Measurements from ENCODE around the gene DCAF11. TPM values are rescaled to one million over a fixed set of nuclear protein-coding genes. Genes with fewer than 3 reads are reported as not detected.

Gene DCAF11
- total RNA-seq, 1 donor from 2014 or later, result 112 TPM

DNA sequence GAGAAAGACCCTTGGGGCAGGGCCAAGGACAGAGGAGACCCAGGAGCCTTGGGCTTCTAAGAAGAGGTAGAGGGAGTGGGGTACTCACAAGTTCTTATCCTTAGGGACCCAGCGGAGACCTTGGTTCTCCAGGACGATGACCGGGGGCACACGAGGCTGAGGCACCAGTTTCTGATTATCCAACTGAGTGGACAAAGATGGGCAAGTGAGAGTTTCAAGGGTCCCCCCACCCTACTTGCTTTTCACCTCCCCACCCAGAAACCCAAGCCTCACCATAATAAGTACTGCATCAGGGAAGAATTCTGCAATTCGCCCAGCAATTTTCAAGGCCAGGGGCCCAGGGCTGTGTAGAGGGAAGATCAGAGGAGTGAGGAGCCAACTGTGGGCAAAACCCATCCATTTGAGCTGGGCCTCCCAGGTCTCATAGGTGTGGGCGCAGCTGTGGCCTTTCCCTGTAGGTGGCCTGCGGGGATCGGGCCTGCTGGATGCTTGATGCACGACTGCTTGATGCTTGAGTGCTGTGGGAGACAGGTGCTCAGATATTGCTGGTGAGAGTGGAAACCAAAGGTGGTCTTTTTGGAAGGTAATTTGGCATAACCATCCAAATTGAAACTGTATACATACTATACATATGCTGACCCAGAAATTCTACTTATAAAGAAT lies 24.8 kb downstream of the DCAF11 start:
- no peak for DNase-seq (ENCODE audit: low read depth)

DNA sequence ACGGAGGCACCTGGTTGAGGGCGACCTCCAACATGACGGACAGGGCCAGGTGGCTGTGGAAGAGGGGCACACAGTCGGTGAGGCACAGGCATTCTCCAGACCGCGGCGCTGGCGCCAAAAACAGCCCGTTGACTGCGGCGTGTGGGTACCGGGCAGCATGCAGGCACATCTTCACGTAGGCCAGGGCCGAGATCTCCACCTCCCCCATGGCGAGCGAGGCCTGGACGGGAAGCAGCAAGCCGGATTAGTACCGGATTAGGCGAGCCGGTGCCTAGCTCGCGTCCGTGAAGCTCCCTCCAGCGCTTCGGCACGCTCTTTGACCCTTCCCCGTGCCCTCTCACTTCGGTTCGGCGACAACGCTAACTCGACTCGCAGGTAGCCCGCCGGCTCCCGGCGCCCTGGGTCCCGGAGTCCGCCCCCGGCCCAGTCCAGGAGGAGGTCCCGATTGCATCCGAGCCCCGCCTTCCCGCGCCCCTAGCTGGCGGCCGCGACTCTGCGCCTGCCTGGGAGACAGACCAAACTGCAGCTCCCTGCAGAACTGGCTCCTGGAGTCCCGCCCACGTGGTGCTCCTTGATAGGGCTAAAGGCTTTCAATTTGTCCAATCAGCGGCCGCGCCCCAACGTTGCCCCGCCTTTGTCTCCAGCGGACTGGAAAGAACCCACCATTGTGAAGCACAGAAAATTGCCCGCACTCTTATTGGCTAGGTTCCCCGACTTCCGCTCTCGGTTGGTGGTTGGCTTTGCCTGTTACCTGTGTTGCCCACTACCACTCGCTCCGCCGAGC lies 26.7 kb downstream of the DCAF11 start, which contains the start of gene EMC9:
Gene EMC9, minus strand, starts transcription at position 495 of the 784 bp plus-strand sequence. Its CDS starts 287 bp downstream, at position 208.
- peak; percentile 98 for DNase-seq (ENCODE audit: low read depth)

DNA sequence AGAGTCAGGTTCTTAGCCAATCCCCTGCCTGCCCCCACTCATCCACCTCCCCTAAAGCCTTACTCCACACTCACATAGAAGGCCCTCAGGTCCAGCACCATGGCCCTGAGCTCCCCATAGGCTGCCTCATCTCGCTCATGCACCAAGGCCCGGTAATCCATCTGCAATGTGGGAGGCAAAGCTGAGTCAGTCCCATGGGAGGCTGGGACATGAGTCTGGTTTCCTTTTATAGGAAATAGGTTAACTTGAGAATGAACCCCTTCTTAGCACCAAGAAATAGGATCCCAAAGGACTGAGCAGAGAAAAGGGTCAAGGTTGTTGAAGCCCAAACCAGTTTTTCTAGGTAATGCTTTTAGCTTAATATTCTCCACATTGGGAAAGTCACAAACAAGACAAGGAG lies 28.9 kb downstream of the DCAF11 start:
- no peak for DNase-seq (ENCODE audit: low read depth)

DNA sequence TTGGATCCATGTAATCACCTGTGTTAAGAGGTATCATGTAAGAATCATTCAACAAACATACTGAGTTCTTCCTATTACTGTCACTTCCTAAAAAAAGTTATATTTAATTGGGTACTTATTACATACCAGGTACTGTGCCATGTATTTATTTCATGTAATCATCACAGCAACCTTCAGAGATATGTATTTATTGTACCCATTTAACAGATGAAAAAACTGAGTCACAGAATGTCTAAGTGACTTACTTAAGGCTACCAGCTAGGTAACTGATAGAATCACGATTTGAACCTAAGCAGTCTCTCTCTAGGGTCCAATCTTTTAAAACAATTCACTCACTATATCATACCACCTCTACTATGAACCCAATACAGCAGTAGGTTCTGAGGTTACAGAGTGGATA lies 29.9 kb downstream of the DCAF11 start:
- DNase-seq (ENCODE audit: low read depth), result no peak

DNA sequence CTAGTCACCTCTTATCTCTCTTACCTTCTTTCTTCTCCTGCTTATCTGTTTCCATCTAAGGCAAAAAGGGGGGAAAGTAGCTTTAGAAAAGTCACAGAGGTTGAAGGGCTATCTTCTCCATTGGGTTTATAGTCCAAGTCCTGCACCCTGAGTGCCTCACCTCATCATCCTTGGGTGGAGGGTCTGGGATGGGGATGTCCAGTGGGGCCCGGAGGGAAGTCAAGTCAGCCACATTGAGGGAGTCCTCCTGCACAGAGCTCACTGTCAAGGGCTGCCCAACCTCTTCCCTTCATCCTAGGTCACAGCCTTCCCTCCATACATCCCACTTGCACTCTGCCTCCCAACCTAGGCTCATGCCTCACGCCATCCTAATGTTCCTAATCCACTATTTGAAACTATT lies 30.6 kb downstream of the DCAF11 start:
- DNase-seq (ENCODE audit: low read depth), result no peak

DNA sequence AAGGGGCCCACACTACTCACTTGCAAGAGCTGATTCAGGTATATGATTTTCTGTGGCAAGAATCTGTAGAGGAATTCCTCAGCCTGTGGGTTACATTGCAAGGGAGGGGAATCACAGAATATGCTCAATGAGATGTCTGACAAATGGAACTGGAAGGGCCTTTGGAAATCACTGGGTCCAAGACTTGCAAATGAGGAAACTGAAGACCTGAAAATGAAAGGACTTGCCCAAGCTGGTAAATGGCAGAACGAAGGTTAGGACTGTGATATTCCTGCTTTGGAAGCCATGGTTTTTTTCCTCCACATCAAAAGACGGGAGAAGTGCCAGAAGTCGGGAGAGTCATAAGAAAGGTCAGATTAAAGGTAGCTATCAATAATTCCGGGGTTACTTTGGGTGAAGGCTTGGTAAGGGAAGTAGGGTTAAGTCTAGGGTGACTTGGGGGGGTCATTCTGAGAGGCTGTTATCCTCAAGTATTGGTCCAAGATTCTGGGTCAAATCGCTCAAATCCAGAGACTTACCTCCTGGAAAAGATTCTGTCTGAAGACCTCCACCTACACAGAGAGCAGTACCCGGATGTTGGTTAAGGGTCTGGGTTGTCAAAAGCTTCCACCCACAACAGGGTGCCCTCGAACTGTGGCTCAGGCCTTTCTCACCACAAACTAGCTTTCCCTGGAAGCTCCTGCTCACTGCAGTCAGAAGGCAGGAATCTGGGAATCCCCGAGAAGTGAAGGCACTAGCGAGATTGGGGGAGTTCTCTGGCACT lies 31.3 kb downstream of the DCAF11 start:
- DNase-seq (ENCODE audit: low read depth), result peak; percentile 76

DNA sequence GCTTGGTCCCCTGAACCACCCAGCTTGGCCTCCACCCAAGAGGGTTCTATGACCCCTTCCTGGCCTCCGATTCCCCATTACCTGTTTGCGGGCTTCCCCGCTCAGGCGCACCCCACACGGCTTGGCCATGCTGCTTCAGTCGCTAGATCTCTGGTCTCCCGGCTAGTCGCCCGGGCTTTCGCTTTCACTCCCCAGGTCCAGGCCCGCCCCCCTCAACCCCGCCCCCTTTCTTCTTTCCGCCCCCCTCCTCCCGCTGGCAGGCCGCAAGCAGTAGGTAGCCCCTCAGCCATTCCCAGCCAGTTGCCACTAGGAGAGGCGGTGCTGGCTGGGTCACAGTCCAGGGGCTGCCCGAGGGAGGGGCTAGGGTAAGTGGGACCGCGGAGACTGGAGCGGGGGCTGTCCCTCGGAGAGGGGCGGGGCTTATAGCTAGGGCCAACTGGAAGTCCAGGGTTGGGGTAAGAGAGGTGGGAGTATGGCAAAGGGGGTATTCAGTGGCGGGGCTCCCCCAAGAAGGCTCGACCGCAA lies 31.9 kb downstream of the DCAF11 start, which contains the start of gene PSME2:
Gene PSME2, minus strand, starts transcription at position 158 of the 525 bp plus-strand sequence. Its CDS starts 29 bp downstream, at position 129.
- peak; percentile 94 for DNase-seq (ENCODE audit: low read depth)

DNA sequence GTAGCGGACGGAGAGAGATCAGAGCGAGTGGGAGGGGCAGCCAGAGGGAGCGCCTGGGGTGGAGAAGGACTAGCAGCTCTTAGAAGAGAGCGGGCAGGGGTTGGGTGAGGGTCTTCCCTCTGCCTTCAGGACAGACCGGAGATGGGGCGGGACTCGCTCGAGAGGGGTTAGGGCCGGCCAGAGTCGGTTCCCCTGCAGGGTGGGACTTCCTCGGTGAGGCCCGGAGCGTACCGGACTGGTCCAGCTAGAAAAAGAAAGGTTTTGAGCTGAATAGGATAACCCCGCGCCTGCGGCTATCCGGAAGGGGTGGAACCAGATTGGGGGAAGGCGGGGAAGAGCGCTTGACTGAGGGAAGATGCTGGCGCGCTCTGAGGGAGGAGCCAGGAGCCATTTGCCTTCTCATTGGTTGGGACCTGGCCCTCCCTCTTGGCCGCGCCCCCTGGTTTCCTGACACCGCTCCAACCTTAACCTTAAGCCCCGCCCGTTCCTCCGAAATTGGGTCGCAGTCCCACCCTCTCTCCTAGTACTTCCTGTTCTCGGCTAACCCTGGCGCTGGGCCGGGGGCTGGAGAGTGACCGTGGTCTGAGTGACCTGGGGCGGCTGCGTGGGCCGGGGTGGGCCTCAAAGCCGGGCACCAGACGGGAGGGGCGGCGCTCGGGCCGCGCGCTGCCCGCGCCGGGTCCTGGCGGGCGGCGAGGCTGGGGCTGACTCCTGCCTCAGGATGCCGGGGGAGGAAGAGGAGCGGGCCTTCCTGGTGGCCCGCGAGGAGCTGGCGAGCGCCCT lies 32.6 kb downstream of the DCAF11 start, which contains the start of gene RNF31:
Gene RNF31, plus strand, starts transcription at position 521 of the 783 bp plus-strand sequence. Its CDS starts 201 bp downstream, at position 722.
- DNase-seq (ENCODE audit: low read depth), result peak; percentile 95

DNA sequence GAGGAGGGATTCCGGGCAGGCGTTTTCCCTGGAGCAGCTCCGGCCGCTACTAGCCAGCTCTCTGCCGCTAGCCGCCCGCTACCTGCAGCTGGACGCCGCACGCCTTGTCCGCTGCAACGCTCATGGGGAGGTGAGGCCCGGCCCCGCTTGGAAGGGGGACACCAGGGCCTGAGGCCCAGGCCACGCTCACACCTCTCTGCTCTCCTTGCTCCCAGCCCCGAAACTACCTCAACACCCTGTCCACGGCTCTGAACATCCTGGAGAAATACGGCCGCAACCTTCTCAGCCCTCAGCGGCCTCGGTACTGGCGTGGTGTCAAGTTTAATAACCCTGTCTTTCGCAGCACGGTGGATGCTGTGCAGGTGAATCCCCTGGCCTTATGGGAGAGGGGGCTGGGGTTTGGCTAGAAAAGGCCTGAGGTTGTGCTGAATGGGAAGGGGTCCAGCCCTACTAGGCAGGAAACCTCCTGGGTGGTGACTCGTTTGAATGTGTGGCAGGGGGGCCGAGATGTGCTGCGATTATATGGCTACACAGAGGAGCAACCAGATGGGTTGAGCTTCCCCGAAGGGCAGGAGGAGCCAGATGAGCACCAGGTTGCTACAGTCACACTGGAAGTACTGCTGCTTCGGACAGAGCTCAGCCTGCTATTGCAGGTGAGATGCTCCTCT lies 33.3 kb downstream of the DCAF11 start:
- DNase-seq (ENCODE audit: low read depth), result no peak

DNA sequence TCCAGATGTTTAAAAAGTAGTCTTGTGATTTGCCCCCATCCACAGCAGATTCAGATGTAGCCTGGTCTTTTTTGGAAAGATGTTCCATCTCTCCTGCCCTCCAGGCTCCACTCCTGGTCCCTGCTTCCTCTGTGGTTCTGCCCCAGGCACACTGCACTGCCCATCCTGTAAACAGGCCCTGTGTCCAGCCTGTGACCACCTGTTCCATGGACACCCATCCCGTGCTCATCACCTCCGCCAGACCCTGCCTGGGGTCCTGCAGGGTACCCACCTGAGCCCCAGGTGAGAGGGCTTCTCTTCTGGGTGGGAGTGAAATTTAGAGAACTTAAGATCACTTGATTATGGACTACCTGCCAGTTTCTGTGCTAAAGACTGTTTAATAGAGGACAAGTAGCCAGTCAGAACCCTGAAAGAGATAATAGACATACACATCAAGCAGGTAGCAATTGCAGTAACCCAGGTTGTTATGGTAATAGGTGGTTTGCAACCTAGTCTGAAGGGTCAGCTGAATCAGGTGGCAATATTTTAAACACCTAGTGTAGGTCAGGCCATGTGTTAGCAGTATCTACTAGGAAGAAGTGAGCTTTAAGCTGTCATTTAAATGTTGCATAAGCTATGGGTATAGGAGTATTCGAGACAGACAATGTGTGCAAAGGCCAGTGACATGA lies 34.9 kb downstream of the DCAF11 start:
- DNase-seq (ENCODE audit: low read depth), result no peak

DNA sequence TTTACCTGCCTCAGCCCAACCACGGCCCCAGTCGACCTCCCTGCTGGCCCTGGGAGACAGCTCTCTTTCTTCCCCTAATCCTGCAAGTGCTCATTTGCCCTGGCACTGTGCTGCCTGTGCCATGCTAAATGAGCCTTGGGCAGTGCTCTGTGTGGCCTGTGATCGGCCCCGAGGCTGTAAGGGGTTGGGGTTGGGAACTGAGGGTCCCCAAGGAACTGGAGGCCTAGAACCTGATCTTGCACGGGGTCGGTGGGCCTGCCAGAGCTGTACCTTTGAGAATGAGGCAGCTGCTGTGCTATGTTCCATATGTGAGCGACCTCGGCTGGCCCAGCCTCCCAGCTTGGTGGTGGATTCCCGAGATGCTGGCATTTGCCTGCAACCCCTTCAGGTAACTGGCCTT lies 35.5 kb downstream of the DCAF11 start:
- no peak for DNase-seq (ENCODE audit: low read depth)

DNA sequence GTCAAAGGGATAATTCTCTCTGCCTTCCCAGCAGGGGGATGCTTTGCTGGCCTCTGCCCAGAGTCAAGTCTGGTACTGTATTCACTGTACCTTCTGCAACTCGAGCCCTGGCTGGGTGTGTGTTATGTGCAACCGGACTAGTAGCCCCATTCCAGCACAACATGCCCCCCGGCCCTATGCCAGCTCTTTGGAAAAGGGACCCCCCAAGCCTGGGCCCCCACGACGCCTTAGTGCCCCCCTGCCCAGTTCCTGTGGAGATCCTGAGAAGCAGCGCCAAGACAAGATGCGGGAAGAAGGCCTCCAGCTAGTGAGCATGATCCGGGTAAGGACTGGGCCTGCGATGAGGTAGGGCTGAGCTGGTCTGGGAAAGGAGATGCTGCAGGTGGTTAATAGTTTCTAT lies 36.0 kb downstream of the DCAF11 start:
- DNase-seq (ENCODE audit: low read depth), result no peak

DNA sequence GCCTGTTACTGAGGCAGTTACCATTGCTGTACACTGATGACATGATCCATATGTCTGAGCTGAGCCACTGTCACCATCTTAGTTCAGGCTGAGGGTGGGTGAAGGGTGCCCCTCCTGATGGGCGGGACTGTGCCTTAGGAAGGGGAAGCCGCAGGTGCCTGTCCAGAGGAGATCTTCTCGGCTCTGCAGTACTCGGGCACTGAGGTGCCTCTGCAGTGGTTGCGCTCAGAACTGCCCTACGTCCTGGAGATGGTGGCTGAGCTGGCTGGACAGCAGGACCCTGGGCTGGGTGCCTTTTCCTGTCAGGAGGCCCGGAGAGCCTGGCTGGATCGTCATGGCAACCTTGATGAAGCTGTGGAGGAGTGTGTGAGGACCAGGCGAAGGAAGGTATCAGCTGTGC lies 36.4 kb downstream of the DCAF11 start:
- no peak for DNase-seq (ENCODE audit: low read depth)

DNA sequence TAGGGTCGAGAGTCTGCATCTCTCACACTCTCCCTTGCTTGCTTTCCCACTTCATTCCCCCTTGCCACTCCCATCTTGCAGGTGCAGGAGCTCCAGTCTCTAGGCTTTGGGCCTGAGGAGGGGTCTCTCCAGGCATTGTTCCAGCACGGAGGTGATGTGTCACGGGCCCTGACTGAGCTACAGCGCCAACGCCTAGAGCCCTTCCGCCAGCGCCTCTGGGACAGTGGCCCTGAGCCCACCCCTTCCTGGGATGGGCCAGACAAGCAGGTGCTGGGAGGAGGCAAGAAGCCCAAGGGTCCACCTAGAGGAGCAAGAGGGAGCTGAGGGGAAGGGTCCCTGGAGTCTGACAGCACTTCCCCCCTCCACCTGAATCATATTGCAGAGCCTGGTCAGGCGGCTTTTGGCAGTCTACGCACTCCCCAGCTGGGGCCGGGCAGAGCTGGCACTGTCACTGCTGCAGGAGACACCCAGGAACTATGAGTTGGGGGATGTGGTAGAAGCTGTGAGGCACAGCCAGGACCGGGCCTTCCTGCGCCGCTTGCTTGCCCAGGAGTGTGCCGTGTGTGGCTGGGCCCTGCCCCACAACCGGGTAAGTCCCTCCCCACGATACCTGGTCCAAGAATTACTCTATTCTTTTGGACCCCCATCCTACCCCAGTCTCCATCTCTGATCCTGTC lies 37.0 kb downstream of the DCAF11 start:
- DNase-seq (ENCODE audit: low read depth), result no peak

DNA sequence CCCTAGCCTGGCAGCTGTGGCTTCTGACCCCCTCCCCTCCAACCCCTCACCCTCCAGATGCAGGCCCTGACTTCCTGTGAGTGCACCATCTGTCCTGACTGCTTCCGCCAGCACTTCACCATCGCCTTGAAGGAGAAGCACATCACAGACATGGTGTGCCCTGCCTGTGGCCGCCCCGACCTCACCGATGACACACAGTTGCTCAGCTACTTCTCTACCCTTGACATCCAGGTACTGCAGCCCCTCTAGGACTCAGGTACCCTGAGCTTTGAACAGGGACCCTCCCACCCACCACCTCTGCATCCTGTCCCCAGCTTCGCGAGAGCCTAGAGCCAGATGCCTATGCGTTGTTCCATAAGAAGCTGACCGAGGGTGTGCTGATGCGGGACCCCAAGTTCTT lies 40.5 kb downstream of the DCAF11 start:
- DNase-seq (ENCODE audit: low read depth), result no peak

DNA sequence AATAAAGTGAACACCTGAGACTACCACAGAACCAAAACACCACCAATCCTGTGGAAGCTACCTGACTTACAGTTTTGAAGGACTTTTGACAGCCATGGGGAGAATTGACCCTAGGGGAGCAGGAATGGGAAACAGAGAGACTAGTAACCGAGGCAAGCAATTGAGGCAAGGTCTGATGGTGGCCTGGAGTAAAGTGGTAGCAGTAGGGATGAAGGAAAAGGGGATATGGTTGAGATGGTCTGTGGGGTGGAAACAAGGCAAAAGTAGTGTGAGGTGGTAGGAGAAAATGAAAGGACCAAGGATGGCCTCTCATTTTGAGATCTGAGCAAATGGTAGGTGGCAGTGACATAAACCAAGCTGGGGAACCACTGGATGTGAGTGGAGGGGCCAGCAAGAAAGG lies 42.3 kb downstream of the DCAF11 start:
- DNase-seq (ENCODE audit: low read depth), result no peak

DNA sequence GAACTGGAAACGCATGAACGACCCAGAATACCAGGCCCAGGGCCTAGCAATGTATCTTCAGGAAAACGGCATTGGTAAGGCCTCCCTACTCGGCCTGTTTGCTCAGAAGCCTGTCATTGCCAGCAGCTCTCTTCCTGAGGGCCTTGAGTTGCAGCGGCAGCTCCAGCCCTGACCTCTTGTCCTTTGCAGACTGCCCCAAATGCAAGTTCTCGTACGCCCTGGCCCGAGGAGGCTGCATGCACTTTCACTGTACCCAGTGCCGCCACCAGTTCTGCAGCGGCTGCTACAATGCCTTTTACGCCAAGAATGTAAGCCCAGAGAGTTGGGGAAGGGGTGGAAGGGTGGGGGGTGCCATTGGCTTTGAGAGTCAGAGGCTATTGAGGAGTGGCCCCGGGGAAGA lies 42.8 kb downstream of the DCAF11 start:
- no peak for DNase-seq (ENCODE audit: low read depth)

DNA sequence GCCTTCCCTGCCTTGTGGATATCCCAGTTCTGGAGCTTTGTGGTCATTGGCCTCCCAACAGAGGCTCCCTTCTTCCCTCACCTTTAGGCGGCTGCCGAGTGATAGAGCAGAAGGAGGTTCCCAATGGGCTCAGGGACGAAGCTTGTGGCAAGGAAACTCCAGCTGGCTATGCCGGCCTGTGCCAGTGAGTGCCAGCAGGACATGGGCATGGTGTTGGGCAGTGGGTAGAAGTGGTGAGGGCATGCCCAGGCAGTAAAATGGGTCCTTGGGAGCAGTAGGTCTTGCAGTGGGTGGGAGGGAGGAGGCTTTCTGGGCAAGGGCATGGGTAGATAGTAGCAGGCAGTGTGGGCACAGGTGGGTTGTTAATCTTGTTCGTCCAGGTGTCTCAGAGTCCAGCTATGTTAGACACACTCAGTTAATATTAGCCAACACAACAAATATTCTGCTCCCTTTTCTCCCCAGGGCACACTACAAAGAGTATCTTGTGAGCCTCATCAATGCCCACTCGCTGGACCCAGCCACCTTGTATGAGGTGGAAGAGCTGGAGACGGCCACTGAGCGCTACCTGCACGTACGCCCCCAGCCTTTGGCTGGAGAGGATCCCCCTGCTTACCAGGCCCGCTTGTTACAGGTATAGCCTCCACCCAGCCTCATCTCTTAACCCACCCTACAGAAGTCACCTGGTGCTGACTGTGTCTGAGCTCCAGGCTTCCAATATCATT lies 45.4 kb downstream of the DCAF11 start:
- DNase-seq (ENCODE audit: low read depth), result no peak

DNA sequence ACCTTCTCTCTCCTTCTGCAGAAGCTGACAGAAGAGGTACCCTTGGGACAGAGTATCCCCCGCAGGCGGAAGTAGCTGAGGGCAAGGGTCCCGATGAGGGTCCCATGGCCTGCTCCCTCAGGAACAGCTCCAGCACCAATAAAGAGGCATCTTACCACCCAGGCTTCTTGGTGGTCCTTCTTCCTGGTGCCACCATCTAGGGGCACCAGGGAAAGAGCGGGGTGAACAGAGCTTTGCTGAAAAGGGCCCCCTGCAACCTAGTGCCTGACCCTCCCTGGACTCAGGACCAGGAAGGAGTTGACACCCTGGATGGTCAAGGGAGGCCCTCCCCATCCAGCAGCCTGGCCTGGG lies 45.9 kb downstream of the DCAF11 start:
- no peak for DNase-seq (ENCODE audit: low read depth)

All from renal cortical epithelial cell (primary cell).